K562 (cell line): Measurements from ENCODE around the gene CRIM1. TPM values are rescaled to one million over a fixed set of nuclear protein-coding genes. Genes with fewer than 3 reads are reported as not detected.

Source experiments
- ATAC-seq: fragments of 200-7000 bp; cut with Tn5 transposase; 3 replicates; pipeline ENCODE4 v1.9.1; 2020; ENCODE audit warnings: moderate library complexity
- BruUV-seq: library from RNA; stranded (reverse); fragments of 400-500 nt; replicated peaks from 2 replicates; lab custom pipeline; 2021; lab: Mats Ljungman, UMichigan
- CTCF ChIA-PET: fragments of 300-600 bp; formaldehyde crosslinking; extraction: SDS; loops from one replicate; lab custom pipeline; 2021; ENCODE audit warnings: low intra/inter-chr PET ratio; lab: Yijun Ruan, JAX
- POLR2A ChIA-PET: fragments of 300-600, 350-650 bp; sonication (Branson Sonifier 250); formaldehyde crosslinking; extraction: SDS; loops from one replicate; lab custom pipeline; 2021; ENCODE audit warnings: antibody characterized with exemption, inconsistent platforms; lab: Yijun Ruan, JAX
- DNase-seq, 4 experiments: peaks; one replicate each; pipeline versions ENCODE4 v3.0.0 to v3.0.0-alpha.2; 2011 to 2018; ENCODE audit warnings: low spot score in 3 of 4, mixed read lengths in 3 of 4; ENCODE audit errors: extremely low read depth in 1 of 4
- FAIRE-seq: peaks from 2 replicates; lab custom pipeline; 2011; peaks lifted over from hg19 to GRCh38; lab: Jason Lieb, UNC
- H2AFZ ChIP-seq: 2 replicates; pipeline ENCODE4 v1.6.0; 2011; ENCODE audit warnings: low read depth, low read length, control low read depth, inconsistent platforms
- H3K27ac ChIP-seq: fragments of 200-600 bp; 3 replicates; pipeline ENCODE4 v1.8.0; 2011; ENCODE audit warnings: low read depth, mild to moderate bottlenecking, control low read depth, inconsistent platforms, low read length, moderate library complexity, mixed read lengths; ENCODE audit errors: extremely low read depth
- H3K27me3 ChIP-seq, 2 experiments: fragments of 300-600 bp in 1 of 2; 2 replicates in 1 of 2; 3 replicates in 1 of 2; pipeline versions ENCODE4 v1.6.0 to v1.8.0; 2011; ENCODE audit warnings: inconsistent platforms in 2 of 2, low read length in 2 of 2, mild to moderate bottlenecking in 1 of 2, mixed read lengths in 1 of 2, moderate library complexity in 1 of 2; ENCODE audit not compliant: control insufficient read depth in 2 of 2, insufficient read depth in 2 of 2
- H3K36me3 ChIP-seq: fragments of 300-600 bp; 3 replicates; pipeline ENCODE4 v1.8.0; 2011; ENCODE audit warnings: mild to moderate bottlenecking, low read length, inconsistent platforms; ENCODE audit not compliant: control insufficient read depth, insufficient read depth
- H3K4me1 ChIP-seq, 2 experiments: fragments of 200-600 bp in 1 of 2; replicated peaks in 1 of 2; 2 replicates in 1 of 2; 3 replicates in 1 of 2; pipeline versions ENCODE4 v1.5.1 to v1.8.0; 2011; ENCODE audit warnings: inconsistent platforms in 2 of 2, low read length in 2 of 2, mild to moderate bottlenecking in 1 of 2, mixed read lengths in 1 of 2, moderate library complexity in 1 of 2; ENCODE audit not compliant: control insufficient read depth in 2 of 2, insufficient read depth in 2 of 2
- H3K4me2 ChIP-seq: 2 replicates; pipeline ENCODE4 v1.6.1; 2011; ENCODE audit warnings: low read length, control low read depth, inconsistent platforms, mixed read lengths; ENCODE audit not compliant: insufficient read depth
- H3K4me3 ChIP-seq: fragments of 200-600 bp; sonication (generic), shearing (Covaris generic); 2 replicates; pipeline ENCODE4 v1.5.1; 2016; ENCODE audit warnings: control low read depth, inconsistent platforms
- H3K79me2 ChIP-seq: fragments of 200-600 bp; 3 replicates; pipeline ENCODE4 v1.8.0; 2011; ENCODE audit warnings: low read length, inconsistent platforms; ENCODE audit not compliant: control insufficient read depth, insufficient read depth
- H3K9ac ChIP-seq, 2 experiments: 2 replicates each; pipeline versions ENCODE4 v1.6.0 to v1.6.1; 2011; ENCODE audit warnings: low read depth in 2 of 2, low read length in 2 of 2, control low read depth in 1 of 2, inconsistent platforms in 1 of 2, mild to moderate bottlenecking in 1 of 2, mixed read lengths in 1 of 2; ENCODE audit not compliant: insufficient read depth in 1 of 2
- H3K9me1 ChIP-seq: one replicate; pipeline ENCODE4 v1.6.0; 2011; ENCODE audit warnings: inconsistent platforms, mild to moderate bottlenecking, low read length, moderate library complexity; ENCODE audit not compliant: control insufficient read depth, insufficient read depth
- H3K9me3 ChIP-seq: replicated peaks from 2 replicates; pipeline ENCODE4 v1.5.1; 2011; ENCODE audit warnings: low read depth, low read length, inconsistent platforms; ENCODE audit not compliant: control insufficient read depth, insufficient read depth
- H4K20me1 ChIP-seq: replicated peaks from 2 replicates; pipeline ENCODE4 v1.6.1; 2011; ENCODE audit warnings: low read length, inconsistent platforms, mixed read lengths; ENCODE audit not compliant: control insufficient read depth, insufficient read depth
- CREBBP ChIP-seq: IDR thresholded peaks from one replicate; pipeline ENCODE4 v1.6.1; 2012; ENCODE audit warnings: low read depth, mild to moderate bottlenecking, control low read depth, inconsistent platforms, low read length
- CXXC5 ChIP-seq: fragments of 250-450 bp; sonication (Bioruptor Pico); IDR thresholded peaks from 2 replicates; pipeline ENCODE4 v1.8.0; 2022; ENCODE audit warnings: inconsistent platforms, mild to moderate bottlenecking, moderate library complexity
- HDGF ChIP-seq: fragments of 450-650 bp; IDR thresholded peaks from 2 replicates; pipeline ENCODE4 v1.6.1; 2016
- ILK ChIP-seq: fragments of 450-650 bp; IDR thresholded peaks from 2 replicates; pipeline ENCODE4 v1.6.1; 2016; ENCODE audit warnings: missing genetic modification characterization, low read depth, mild to moderate bottlenecking, missing compliant biosample characterization, moderate library complexity, borderline replicate concordance
- JUND ChIP-seq, 2 experiments: IDR thresholded peaks; 2 replicates in 1 of 2; 3 replicates in 1 of 2; pipeline ENCODE4 v1.6.1; 2011; ENCODE audit warnings: borderline replicate concordance in 2 of 2, low read depth in 2 of 2, low read length in 2 of 2, improper control_type of control experiment in 1 of 2, missing biosample characterization in 1 of 2, missing genetic modification characterization in 1 of 2, missing genetic modification reagents in 1 of 2
- MTA1 ChIP-seq: fragments of 450-650 bp; IDR thresholded peaks from 2 replicates; pipeline ENCODE4 v1.6.1; 2017; ENCODE audit warnings: borderline replicate concordance
- POLR2AphosphoS5 ChIP-seq: IDR thresholded peaks from 2 replicates; pipeline ENCODE4 v1.6.1; 2011; ENCODE audit warnings: mild to moderate bottlenecking, low read depth, low read length, moderate library complexity; ENCODE audit not compliant: control insufficient read depth, insufficient read depth
- POLR3A ChIP-seq: IDR thresholded peaks from 2 replicates; pipeline ENCODE4 v1.6.1; 2011; ENCODE audit warnings: borderline replicate concordance, mild to moderate bottlenecking, moderate library complexity; ENCODE audit not compliant: insufficient read length, insufficient read depth; ENCODE audit errors: extremely low read depth
- POLR3G ChIP-seq: IDR thresholded peaks from 2 replicates; pipeline ENCODE4 v1.6.1; 2011; ENCODE audit not compliant: insufficient read length, insufficient replicate concordance; ENCODE audit errors: extremely low read depth
- RBM17 ChIP-seq: fragments of 200-400 bp; formaldehyde crosslinking; IDR thresholded peaks from 2 replicates; pipeline ENCODE4 v1.6.1; 2017; ENCODE audit warnings: low read depth, mild to moderate bottlenecking, low read length, borderline replicate concordance
- SMAD3 ChIP-seq: fragments of 450-650 bp; formaldehyde crosslinking; conservative IDR thresholded peaks from 2 replicates; pipeline ENCODE4 v1.4.0; 2020; ENCODE audit warnings: mild to moderate bottlenecking
- SMARCE1 ChIP-seq: fragments of 450-650 bp; IDR thresholded peaks from 2 replicates; pipeline ENCODE4 v1.7.1; 2016; ENCODE audit warnings: mild to moderate bottlenecking
- STAT5B ChIP-seq: fragments of 250-450 bp; sonication (Bioruptor Pico); IDR thresholded peaks from 2 replicates; pipeline ENCODE4 v1.8.0; 2021; ENCODE audit warnings: mild to moderate bottlenecking, inconsistent platforms
- TCFL5 ChIP-seq: fragments of 250-450 bp; sonication (Bioruptor Pico); conservative IDR thresholded peaks from 2 replicates; pipeline ENCODE4 v1.6.1; 2021; ENCODE audit warnings: mild to moderate bottlenecking, moderate library complexity, matching md5 sums
- TRIM24 ChIP-seq, 2 experiments: fragments of 450-650 bp; IDR thresholded peaks; 2 replicates each; pipeline ENCODE4 v1.6.1; 2016
- ZKSCAN8 ChIP-seq: fragments of 200-800 bp; sonication (Bioruptor generic); IDR thresholded peaks from 2 replicates; pipeline ENCODE4 v1.6.1; 2016; ENCODE audit warnings: missing genetic modification characterization, missing compliant biosample characterization
- WGBS: fragments of 100-300 bp; shearing (Covaris generic); methylation state at CpG from one replicate; pipeline ENCODE4 v1.1.6; 2016; ENCODE audit warnings: low coverage, mixed read lengths; ENCODE audit not compliant: insufficient coverage; ENCODE audit errors: missing lambda C conversion rate; 5-methylcytosine and 5-hydroxymethylcytosine counted together
- in situ Hi-C: fragments of 300-500 bp; cut with MboI; formaldehyde crosslinking; loops from 4 replicates; pipeline ENCODE4 v1.15.0; 2018; ENCODE audit warnings: inconsistent platforms, mixed read lengths
- intact Hi-C: fragments of 100-400 bp; cut with micrococcal nuclease; formaldehyde crosslinking; loops from 2 replicates; pipeline ENCODE4 v1.14.2; 2022
- polyA plus RNA-seq, 8 experiments: library from polyadenylated mRNA; depleted of rRNA in 4 of 8; stranded (reverse) in 5 of 8; unstranded in 3 of 8; fragments of >200 nt; fragmentation: Nextera tagmentation in 2 of 8; fragmentation: Illumina TruSeq in 1 of 8; extraction: Ambion mirVana in 2 of 8; extraction: Trizol in 1 of 8; gene quantifications; 2 replicates each; pipeline versions ENCODE4 v1.2.1 to v1.2.3, GENCODE V29; 2011 to 2014; ENCODE audit warnings: inconsistent platforms in 1 of 8, missing spikeins in 1 of 8
- total RNA-seq, 7 experiments: library from RNA; depleted of rRNA in 6 of 7; stranded (reverse); fragments of >200 nt in 6 of 7; fragmentation: Illumina TruSeq in 2 of 7; extraction: Trizol in 2 of 7; gene quantifications; 2 replicates each; pipeline versions ENCODE4 v1.2.1 to v1.2.3, GENCODE V29; 2011 to 2021; ENCODE audit warnings: low replicate concordance in 1 of 7
- TF ChIP-seq, protein P1 (sequence below), 2 experiments: fragments of 450-650 bp in 1 of 2; sonication (generic) in 1 of 2; formaldehyde crosslinking; conservative IDR thresholded peaks; 2 replicates each; pipeline versions ENCODE4 v1.4.0 to v1.8.1; 2020 to 2022; ENCODE audit warnings: mild to moderate bottlenecking in 1 of 2, missing genetic modification reagents in 1 of 2

Gene CRIM1
- total and polyA plus RNA-seq, 9 of the 15 experiments (the other 6 are each of a cell fraction or from before 2014, with no cell fraction given) = 0.01 to 0.36 (median 0.06) TPM; not detected in 1

DNA sequence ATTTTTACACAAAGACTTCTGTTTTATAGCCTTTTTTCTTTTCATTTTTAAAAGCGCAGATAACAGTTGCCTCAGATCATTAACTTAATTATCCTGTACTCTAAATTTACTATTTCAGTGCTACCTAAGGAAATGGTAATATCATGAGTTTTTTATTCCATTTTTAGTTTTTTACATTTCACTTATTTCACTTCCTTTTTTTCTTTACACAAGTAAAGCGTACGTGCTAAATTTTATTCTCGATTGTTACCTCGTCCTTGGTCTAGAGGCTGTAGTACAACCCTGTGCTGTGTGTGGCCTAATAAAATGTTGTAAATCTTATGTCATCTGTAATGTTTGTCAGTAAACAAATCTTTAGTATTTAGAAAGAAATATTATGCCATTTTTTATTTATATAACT lies 49.2 kb downstream of the CRIM1 start (continued):
- TF ChIP-seq ILK (tag) (no peak), TCFL5 (CRISPR knock-in tag) (no peak)

DNA sequence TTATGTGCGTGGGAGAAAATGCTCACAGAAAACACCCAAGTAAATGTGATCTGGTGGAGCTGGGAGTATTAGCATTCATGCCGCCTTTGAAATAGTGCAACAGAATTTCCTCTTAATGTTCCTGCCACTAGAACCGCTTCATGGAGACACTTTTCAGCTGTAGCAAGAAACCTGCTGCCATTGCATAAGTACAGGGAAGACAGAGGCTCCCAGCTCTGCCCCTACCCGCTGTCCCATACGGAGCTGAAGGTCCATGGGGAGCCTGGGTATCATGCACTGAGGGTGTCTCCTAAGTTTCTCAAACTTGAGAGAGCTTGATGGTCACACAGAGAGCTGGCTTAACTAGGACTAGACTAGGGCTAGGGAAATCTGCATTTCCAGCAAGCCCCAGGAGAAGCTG lies 49.6 kb downstream of the CRIM1 start:
- H3K79me2 ChIP-seq = no peaks in the 10 kb centered on the region
- no TSS peak for BruUV-seq

More for the DNA sequence above, 49.6 kb downstream of the CRIM1 start:
- Histone ChIP-seq H3K4me2 (no peak overlapping the region), H3K9me1 (no peaks in the 10 kb centered on the region), H3K9ac (no peak overlapping the region), H3K27me3 (no peaks in the 10 kb centered on the region; a peak in 1 of 5 replicates), H2AFZ (no peak overlapping the region), H3K27ac (no peak overlapping the region), H4K20me1 (no peaks in the 10 kb centered on the region), H3K9me3 (no peaks in the 10 kb centered on the region), H3K36me3 (no peaks in the 10 kb centered on the region), H3K4me1 (no peaks in the 10 kb centered on the region), H3K4me3 (no peak overlapping the region)
- TF ChIP-seq STAT5B (CRISPR knock-in tag) (no peak), POLR2AphosphoS5 (no peak), RBM17 (no peak), SMAD3 (CRISPR knock-in tag) (no peak), SMARCE1 (no peak), TRIM24 (IDR thresholded peaks at IDR 0.05) (no peak), CXXC5 (CRISPR knock-in tag) (no peak), MTA1 (no peak), POLR3G (no peak), CREBBP (no peak), HDGF (no peak), POLR3A (no peak), ZKSCAN8 (CRISPR knock-in tag) (no peak), JUND (IDR thresholded peaks at IDR 0.05; ENCODE audit: borderline replicate concordance, low read depth, low read length) (no peak), JUND (tag; IDR thresholded peaks at IDR 0.05; ENCODE audit: borderline replicate concordance, low read depth, low read length) (no peak)
- TF ChIP-seq, protein P1, sequence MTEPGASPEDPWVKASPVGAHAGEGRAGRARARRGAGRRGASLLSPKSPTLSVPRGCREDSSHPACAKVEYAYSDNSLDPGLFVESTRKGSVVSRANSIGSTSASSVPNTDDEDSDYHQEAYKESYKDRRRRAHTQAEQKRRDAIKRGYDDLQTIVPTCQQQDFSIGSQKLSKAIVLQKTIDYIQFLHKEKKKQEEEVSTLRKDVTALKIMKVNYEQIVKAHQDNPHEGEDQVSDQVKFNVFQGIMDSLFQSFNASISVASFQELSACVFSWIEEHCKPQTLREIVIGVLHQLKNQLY (CRISPR knock-in tag; conservative IDR thresholded peaks at IDR 0.05) = no peak
- intact Hi-C loops = no loop called here
- no peak for ATAC-seq
- ChIA-PET CTCF (no interaction called here), POLR2A (no interaction called here)
- FAIRE-seq = no peak
- in situ Hi-C loops = no loop called here
- WGBS = 0% methylated on average over 5 of the region's 5 CpGs
- no peak for DNase-seq
